Activated CD4-positive, CD25-positive, alpha-beta regulatory T cell treated with anti-CD3 and anti-CD28 coated beads, Interleukin-2, amount 50 U/mL, for 16 hours (primary cell): ENCODE data around the gene TMEM232.

Experiments used
- DNase-seq: peaks from one replicate; pipeline ENCODE4 v3.0.0-alpha.2; 2020; ENCODE audit warnings: low read depth, low spot score

Gene TMEM232

GRCh38 chr5:110517396-110517795, 209.1 kb downstream of the TMEM232 start:
- DNase-seq, result no peak

GRCh38 chr5:110514030-110514429, 212.4 kb downstream of the TMEM232 start:
- DNase-seq, result no peak

- no peak for DNase-seq
Measured at GRCh38 chr5:110512266-110512665, 214.2 kb downstream of the TMEM232 start.

GRCh38 chr5:110510146-110510545, 216.3 kb downstream of the TMEM232 start:
- no peak for DNase-seq

- no peak for DNase-seq
Measured at GRCh38 chr5:110507972-110508371, 218.5 kb downstream of the TMEM232 start.

GRCh38 chr5:110506378-110506777, 220.1 kb downstream of the TMEM232 start:
- DNase-seq, result no peak

GRCh38 chr5:110496276-110496675, 230.2 kb downstream of the TMEM232 start:
- no peak for DNase-seq

- DNase-seq, result no peak
Measured at GRCh38 chr5:110492446-110492845, 234.0 kb downstream of the TMEM232 start.

- no peak for DNase-seq
Measured at GRCh38 chr5:110478895-110479294, 247.6 kb downstream of the TMEM232 start.

- no peak for DNase-seq
Measured at GRCh38 chr5:110477911-110478310, 248.6 kb downstream of the TMEM232 start.

GRCh38 chr5:110476164-110476563, 250.3 kb downstream of the TMEM232 start:
- DNase-seq, result no peak

GRCh38 chr5:110475529-110475928, 250.9 kb downstream of the TMEM232 start:
- no peak for DNase-seq

- no peak for DNase-seq
Measured at GRCh38 chr5:110469486-110469885, 257.0 kb downstream of the TMEM232 start.

GRCh38 chr5:110463106-110463505, 263.4 kb downstream of the TMEM232 start:
- DNase-seq, result no peak

- no peak for DNase-seq
Measured at GRCh38 chr5:110460837-110461236, 265.6 kb downstream of the TMEM232 start.

- no peak for DNase-seq
Measured at GRCh38 chr5:110458313-110458712, 268.2 kb downstream of the TMEM232 start.

GRCh38 chr5:110442856-110443255, 283.6 kb downstream of the TMEM232 start:
- DNase-seq, result no peak

- DNase-seq, result no peak
Measured at GRCh38 chr5:110441035-110441434, 285.4 kb downstream of the TMEM232 start.

- no peak for DNase-seq
Measured at GRCh38 chr5:110440058-110440457, 286.4 kb downstream of the TMEM232 start.

- DNase-seq, result no peak
Measured at GRCh38 chr5:110439296-110439695, 287.2 kb downstream of the TMEM232 start.

GRCh38 chr5:110435207-110435606, 291.3 kb downstream of the TMEM232 start:
- no peak for DNase-seq

- no peak for DNase-seq
Measured at GRCh38 chr5:110431603-110432002, 294.9 kb downstream of the TMEM232 start.

GRCh38 chr5:110414360-110414759, 312.1 kb downstream of the TMEM232 start:
- DNase-seq, result no peak

GRCh38 chr5:110413856-110414255, 312.6 kb downstream of the TMEM232 start:
- no peak for DNase-seq

- no peak for DNase-seq
Measured at GRCh38 chr5:110409571-110409970, 316.9 kb downstream of the TMEM232 start.
